ENCODE results near the gene TICRR.

DNA sequence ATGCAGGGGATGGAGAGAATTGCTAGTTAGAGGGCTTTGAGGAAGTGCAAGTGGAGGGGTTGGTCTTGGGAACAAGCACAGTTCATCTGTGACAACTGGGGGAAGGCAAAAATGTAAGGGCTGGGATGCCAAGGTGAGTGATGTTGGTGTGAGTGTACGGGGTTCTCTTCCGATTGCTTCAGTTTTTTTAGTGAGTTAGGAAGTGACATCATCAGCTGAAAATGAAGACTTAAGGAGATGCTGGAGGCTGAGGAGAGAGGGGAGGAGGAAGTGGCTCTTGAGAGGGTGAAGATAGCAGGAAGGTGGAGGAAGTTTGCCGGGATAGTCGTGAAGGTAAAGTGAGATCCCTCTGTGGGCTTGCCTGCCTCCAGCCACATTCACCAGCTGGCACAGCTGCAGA, 12.7 kb downstream of the TICRR start:
- TF ChIP-seq POLR2A (IDR thresholded peaks at IDR 0.05; ENCODE audit: low read depth, low read length) (no peak), POLR2AphosphoS5 (IDR thresholded peaks at IDR 0.05; ENCODE audit: low read depth, low read length) (no peak), TAF1 (IDR thresholded peaks at IDR 0.05; ENCODE audit: low read depth, low read length) (no peak), SPI1 (IDR thresholded peaks at IDR 0.05; ENCODE audit: low read depth, low read length) (no peak), POU2F2 (IDR thresholded peaks at IDR 0.05; ENCODE audit: low read depth, low read length) (no peak)

Measured in GM12891 (cell line).